ENCODE results near the gene SF3B5.
"Not testable (repeated sequence)": the region's sequence is repeated elsewhere in the genome, so short reads cannot be mapped to it uniquely, and the experiment has no call there.

The SF3B5 gene

DNA sequence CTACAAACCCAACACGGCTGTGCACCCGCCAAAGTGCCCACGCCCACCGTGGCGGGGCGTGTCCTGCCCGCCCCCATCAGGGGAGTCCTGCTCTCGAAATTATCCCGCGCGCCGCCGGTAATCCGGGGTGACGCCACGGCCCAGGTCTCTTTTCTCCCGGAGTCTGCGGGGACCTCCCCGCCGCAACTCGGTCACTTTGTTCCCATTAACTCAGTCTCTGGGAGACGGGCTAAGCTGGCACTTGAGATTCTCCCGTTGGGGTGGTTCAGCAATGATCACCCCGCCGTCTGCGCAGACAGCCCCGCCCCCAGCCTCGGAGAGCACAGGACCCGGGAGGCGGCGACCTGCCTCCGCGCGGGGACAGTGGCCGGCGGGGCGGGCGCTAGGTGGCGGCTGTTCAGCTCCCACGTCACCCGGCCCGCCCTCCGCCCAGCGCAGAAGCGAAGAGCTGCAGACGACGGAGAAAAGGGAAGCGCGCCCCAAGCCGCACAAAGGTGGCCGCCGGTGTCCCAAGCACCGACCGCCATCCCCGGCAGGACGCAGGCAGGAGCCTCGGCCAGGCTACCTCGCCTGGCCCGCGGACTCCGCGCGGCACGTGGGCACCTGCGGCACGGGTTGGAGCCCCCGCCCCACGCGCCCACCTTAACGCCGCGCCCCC is 31.5 kb downstream of the SF3B5 start:
- H3K4me1 ChIP-seq (ENCODE audit: insufficient read depth, low read length): peaks cover 26% of the 10 kb centered on the region
- no peaks in the 10 kb centered on the region for H3K36me3 ChIP-seq (ENCODE audit: insufficient read depth, low read length)
- under 1% methylated on average over 72 of the region's 72 CpGs for WGBS
- H3K4me3 ChIP-seq (ENCODE audit: low read length): peak overlapping the region; percentile 51
- H3K9ac ChIP-seq (ENCODE audit: low read depth, low read length): 0 out of 2 replicates have a peak overlapping the region, but pooled peaks have one; percentile 1
- no peak overlapping the region for H3K27ac ChIP-seq (ENCODE audit: low read depth, low read length)
- H3K27me3 ChIP-seq (ENCODE audit: insufficient read depth, low read length): peaks cover 83% of the 10 kb centered on the region
- H3K9me3 ChIP-seq (ENCODE audit: insufficient read depth, low read depth, low read length): no peaks in the 10 kb centered on the region

DNA sequence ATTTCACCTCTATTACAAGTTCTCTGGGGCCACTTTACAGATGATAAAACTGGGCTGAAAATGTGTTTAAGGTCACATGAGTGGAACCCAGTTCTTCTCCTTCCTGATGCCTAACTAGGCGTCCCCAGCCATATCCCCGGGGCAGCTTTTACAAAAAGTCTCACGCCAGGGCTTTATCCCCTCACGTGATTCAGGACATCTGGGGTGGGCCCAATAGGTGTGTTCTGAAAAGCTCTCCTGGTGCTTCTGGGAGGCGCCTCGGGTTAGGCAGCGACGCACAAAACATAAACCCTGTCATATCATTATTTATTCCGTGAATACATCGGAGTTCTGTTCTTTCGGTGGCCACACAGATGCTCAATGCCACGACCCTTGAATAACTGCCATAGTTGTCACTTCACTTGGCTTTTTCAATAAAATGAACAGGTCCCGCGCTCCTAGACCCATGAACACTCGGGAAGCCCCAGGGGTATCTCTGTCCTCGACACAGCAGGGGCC is 32.1 kb downstream of the SF3B5 start:
- Histone ChIP-seq H3K9me3 (ENCODE audit: insufficient read depth, low read depth, low read length) (no peaks in the 10 kb centered on the region), H3K9ac (ENCODE audit: low read depth, low read length) (no peak overlapping the region), H3K27ac (ENCODE audit: low read depth, low read length) (no peak overlapping the region), H3K4me1 (ENCODE audit: insufficient read depth, low read length) (peaks cover 26% of the 10 kb centered on the region), H3K36me3 (ENCODE audit: insufficient read depth, low read length) (no peaks in the 10 kb centered on the region), H3K27me3 (ENCODE audit: insufficient read depth, low read length) (peaks cover 77% of the 10 kb centered on the region), H3K4me3 (ENCODE audit: low read length) (peak overlapping the region; percentile 51)
- WGBS: 8% methylated on average over 16 of the region's 16 CpGs

DNA sequence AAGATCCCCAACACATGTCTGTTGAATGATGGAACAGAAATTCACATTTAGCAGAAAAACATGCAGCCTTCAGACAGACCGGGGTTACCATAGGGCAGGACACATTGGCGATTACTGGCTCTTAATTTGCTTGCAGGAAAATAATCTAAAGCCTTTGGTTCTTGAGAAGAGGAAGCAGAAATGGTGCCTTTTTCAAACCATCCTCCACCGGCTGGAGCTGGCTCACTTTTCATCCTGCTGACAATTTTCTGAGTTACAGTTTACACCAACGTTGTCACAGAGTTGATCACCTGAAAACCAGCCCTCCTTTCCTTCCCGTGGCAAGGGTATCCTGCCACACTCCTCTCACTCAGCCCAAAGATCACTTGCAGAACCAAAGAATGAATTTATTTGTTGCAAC is 32.6 kb downstream of the SF3B5 start:
- Histone ChIP-seq H3K27ac (ENCODE audit: low read depth, low read length) (no peak overlapping the region), H3K4me1 (ENCODE audit: insufficient read depth, low read length) (peaks cover 26% of the 10 kb centered on the region), H3K9ac (ENCODE audit: low read depth, low read length) (no peak overlapping the region), H3K4me3 (ENCODE audit: low read length) (0 out of 2 replicates have a peak overlapping the region, but pooled peaks have one; percentile 51), H3K27me3 (ENCODE audit: insufficient read depth, low read length) (peaks cover 72% of the 10 kb centered on the region), H3K9me3 (ENCODE audit: insufficient read depth, low read depth, low read length) (no peaks in the 10 kb centered on the region), H3K36me3 (ENCODE audit: insufficient read depth, low read length) (no peaks in the 10 kb centered on the region)
- 41% methylated on average over 5 of the region's 5 CpGs for WGBS

DNA sequence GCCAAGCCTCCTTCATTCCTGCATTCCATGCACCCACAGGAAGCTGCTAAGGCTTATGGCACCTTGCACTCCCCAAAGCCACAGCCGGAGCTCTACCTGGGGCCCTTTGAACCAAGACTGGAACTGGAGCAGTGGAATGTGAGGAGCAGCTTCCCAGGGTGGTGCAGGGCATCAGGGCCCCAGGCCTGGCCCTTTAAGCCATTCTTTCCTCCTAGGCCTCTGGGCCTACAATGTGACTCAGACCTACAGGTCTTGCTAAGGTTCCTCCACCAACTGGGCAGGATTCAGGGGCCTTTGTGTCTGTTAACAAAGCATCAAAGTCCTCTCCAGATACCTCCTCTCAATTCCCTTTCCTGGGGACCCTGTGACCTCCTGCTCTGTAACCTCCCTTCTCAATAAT is 36.2 kb downstream of the SF3B5 start:
- Histone ChIP-seq H3K36me3 (ENCODE audit: insufficient read depth, low read length) (no peaks in the 10 kb centered on the region), H3K4me3 (ENCODE audit: low read length) (no peak overlapping the region), H3K27me3 (ENCODE audit: insufficient read depth, low read length) (peaks cover 37% of the 10 kb centered on the region), H3K9me3 (ENCODE audit: insufficient read depth, low read depth, low read length) (no peaks in the 10 kb centered on the region), H3K9ac (ENCODE audit: low read depth, low read length) (no peak overlapping the region), H3K4me1 (ENCODE audit: insufficient read depth, low read length) (peaks cover 18% of the 10 kb centered on the region), H3K27ac (ENCODE audit: low read depth, low read length) (no peak overlapping the region)
- WGBS: 84% methylated on average over 1 of the region's 1 CpG

DNA sequence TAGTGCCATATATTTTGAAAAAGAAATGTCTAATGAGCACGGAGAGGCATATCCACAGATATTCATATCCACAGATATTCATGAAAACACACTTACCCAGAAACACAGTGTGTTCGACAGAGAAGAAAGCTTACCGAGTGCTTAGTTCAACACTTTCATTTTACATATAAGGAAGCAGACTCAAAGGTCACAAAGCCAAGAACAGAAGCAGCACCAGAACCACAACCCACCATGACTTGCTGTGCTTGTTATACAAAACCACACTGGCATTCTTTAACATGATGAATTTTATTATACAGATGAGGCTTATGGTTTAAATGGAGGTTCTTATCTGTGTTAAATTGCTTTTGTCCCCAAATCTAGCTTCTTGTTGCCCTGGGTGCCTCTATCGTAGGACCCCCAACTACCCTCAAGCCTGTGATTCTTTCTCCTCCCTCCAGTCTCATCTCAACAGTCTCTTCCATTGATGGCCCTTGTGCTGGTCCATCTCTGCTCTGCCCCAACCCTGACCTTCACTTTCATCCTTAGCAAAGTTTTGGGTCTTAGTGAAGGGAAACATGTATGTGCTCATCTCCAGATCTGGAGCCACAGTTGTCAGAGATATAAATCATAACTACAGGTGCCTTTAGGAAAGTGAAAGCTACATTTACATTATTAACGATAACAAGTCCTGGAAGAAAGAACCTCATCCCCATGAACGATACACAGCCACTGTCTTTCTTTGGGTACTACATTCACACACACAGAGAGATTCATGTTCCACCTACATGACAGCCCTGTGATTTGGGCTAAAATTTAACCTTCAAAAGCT is 40.0 kb downstream of the SF3B5 start:
- Histone ChIP-seq H3K27me3 (ENCODE audit: insufficient read depth, low read length) (no peaks in the 10 kb centered on the region), H3K27ac (ENCODE audit: low read depth, low read length) (no peak overlapping the region), H3K9me3 (ENCODE audit: insufficient read depth, low read depth, low read length) (no peaks in the 10 kb centered on the region), H3K4me1 (ENCODE audit: insufficient read depth, low read length) (no peaks in the 10 kb centered on the region), H3K4me3 (ENCODE audit: low read length) (no peak overlapping the region), H3K36me3 (ENCODE audit: insufficient read depth, low read length) (no peaks in the 10 kb centered on the region), H3K9ac (ENCODE audit: low read depth, low read length) (no peak overlapping the region)
- WGBS: 91% methylated on average over 6 of the region's 6 CpGs

DNA sequence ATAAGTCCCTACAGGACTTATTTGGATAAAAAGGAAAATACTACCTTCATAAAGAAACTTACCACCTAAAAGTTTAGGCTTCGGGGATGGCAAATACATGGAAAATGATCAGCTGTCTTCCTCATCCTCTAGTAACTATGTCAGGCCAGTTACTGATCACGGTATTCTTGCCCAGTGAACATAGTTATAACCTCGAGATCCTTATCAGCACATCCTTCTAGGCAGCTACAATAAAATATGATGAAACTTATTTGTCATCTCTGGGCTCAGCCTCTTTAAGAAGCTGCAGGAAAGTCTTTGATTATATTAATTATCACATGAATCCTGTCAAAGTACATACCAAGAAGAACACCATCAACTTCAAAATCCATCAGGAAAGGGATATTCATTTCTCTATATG is 41.8 kb downstream of the SF3B5 start:
- Histone ChIP-seq H3K4me3 (ENCODE audit: low read length) (no peak overlapping the region), H3K27ac (ENCODE audit: low read depth, low read length) (no peak overlapping the region), H3K9me3 (ENCODE audit: insufficient read depth, low read depth, low read length) (no peaks in the 10 kb centered on the region), H3K27me3 (ENCODE audit: insufficient read depth, low read length) (no peaks in the 10 kb centered on the region), H3K4me1 (ENCODE audit: insufficient read depth, low read length) (no peaks in the 10 kb centered on the region), H3K36me3 (ENCODE audit: insufficient read depth, low read length) (no peaks in the 10 kb centered on the region), H3K9ac (ENCODE audit: low read depth, low read length) (no peak overlapping the region)
- 96% methylated on average over 3 of the region's 3 CpGs for WGBS

DNA sequence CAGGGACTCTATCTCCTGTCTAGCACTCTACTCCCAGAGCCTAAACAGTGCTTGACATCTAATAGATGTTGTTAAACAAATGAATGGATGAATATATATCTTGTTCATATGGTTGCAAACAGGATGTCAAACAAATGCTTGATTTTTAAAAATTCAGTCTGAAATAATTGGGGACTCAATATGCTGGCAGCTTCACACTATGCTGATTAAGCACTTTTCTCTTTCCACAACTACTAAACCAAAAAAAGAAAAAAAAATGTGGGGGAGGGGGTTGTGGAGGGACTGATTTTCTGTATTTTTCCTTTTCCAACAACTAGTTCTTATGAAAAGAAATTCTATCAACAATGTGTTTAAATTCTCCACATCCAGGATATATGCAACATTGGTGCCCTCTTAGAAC is 42.9 kb downstream of the SF3B5 start:
- H3K27me3 ChIP-seq (ENCODE audit: insufficient read depth, low read length): no peaks in the 10 kb centered on the region
- no peak overlapping the region for H3K4me3 ChIP-seq (ENCODE audit: low read length)
- no peak overlapping the region for H3K9ac ChIP-seq (ENCODE audit: low read depth, low read length)
- H3K36me3 ChIP-seq (ENCODE audit: insufficient read depth, low read length): no peaks in the 10 kb centered on the region
- no peaks in the 10 kb centered on the region for H3K4me1 ChIP-seq (ENCODE audit: insufficient read depth, low read length)
- no peak overlapping the region for H3K27ac ChIP-seq (ENCODE audit: low read depth, low read length)
- peaks cover 3% of the 10 kb centered on the region; the same call in 1 of the 2 replicates for H3K9me3 ChIP-seq (ENCODE audit: insufficient read depth, low read depth, low read length)

DNA sequence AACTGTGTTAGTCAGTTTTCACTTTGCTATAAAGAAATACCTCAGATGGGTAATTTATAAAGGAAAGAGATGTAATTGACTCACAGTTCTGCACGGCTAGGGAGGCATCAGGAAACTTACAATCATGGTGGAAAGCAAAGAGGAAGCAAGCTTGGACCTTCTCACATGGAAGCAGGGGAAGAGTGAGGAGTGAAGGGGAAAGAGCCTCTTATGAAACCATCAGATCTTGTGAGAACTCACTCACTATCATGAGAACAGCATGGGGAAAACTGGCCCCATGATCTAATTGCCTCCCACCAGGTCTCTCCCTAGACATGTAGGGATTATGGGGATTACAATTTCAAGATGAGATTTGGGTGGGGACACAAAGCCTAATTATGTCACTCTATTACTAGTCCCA is 46.0 kb downstream of the SF3B5 start:
- no peaks in the 10 kb centered on the region for H3K36me3 ChIP-seq (ENCODE audit: insufficient read depth, low read length)
- H3K9me3 ChIP-seq (ENCODE audit: insufficient read depth, low read depth, low read length): peaks cover 3% of the 10 kb centered on the region; the same call in 1 of the 2 replicates
- no peak overlapping the region for H3K4me3 ChIP-seq (ENCODE audit: low read length)
- H3K4me1 ChIP-seq (ENCODE audit: insufficient read depth, low read length): no peaks in the 10 kb centered on the region
- H3K27me3 ChIP-seq (ENCODE audit: insufficient read depth, low read length): no peaks in the 10 kb centered on the region
- no peak overlapping the region for H3K9ac ChIP-seq (ENCODE audit: low read depth, low read length)
- 93% methylated on average over 1 of the region's 1 CpG for WGBS
- no peak overlapping the region for H3K27ac ChIP-seq (ENCODE audit: low read depth, low read length)

DNA sequence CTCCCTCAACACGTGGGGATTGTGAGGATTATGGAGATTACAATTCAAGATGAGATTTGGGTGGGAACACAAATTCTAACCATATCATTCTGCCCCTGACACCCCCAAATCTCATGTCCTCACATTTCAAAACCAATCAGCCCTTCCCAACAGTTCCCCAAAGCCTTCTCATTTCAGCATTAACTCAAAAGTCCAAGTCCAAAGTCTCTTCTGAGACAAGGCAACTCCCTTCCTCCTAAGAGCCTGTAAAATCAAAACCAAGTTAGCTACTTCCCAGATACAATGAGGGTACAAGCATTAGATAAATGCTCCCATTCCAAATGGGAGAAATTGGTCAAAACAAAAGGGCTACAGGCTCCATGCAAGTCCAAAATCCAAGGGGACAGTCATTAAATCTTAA is 47.7 kb downstream of the SF3B5 start:
- H3K27ac ChIP-seq (ENCODE audit: low read depth, low read length): no peak overlapping the region
- WGBS: no CpG with 5 or more reads among the region's 1 CpG
- H3K27me3 ChIP-seq (ENCODE audit: insufficient read depth, low read length): no peaks in the 10 kb centered on the region
- no peaks in the 10 kb centered on the region for H3K4me1 ChIP-seq (ENCODE audit: insufficient read depth, low read length)
- H3K9me3 ChIP-seq (ENCODE audit: insufficient read depth, low read depth, low read length): peaks cover 3% of the 10 kb centered on the region; the same call in 1 of the 2 replicates
- H3K4me3 ChIP-seq (ENCODE audit: low read length): no peak overlapping the region
- H3K36me3 ChIP-seq (ENCODE audit: insufficient read depth, low read length): no peaks in the 10 kb centered on the region
- H3K9ac ChIP-seq (ENCODE audit: low read depth, low read length): no peak overlapping the region

DNA sequence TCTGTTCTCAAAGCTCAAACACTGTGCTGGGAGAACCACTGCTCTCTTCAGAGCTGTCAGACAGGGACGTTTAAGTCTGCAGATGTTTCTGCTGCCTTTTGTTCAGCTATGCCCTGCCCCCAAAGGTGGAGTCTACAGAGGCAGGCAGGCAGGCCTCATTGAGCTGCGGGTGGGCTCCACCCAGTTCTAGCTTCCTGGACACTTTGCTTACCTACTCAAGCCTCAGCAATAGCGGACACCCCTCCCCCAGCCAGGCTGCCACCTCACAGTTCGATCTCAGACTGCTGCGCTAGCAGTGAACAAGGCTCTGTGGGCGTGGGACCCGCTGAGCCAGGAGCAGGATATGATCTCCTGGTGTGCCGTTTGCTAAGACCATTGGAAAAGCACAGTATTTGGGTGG is 48.7 kb downstream of the SF3B5 start:
- WGBS: 85% methylated on average over 8 of the region's 8 CpGs
- H3K9me3 ChIP-seq (ENCODE audit: insufficient read depth, low read depth, low read length); H3K27ac ChIP-seq (ENCODE audit: low read depth, low read length); H3K9ac ChIP-seq (ENCODE audit: low read depth, low read length); H3K4me1 ChIP-seq (ENCODE audit: insufficient read depth, low read length); H3K27me3 ChIP-seq (ENCODE audit: insufficient read depth, low read length); H3K4me3 ChIP-seq (ENCODE audit: low read length); H3K36me3 ChIP-seq (ENCODE audit: insufficient read depth, low read length): not testable (repeated sequence)

DNA sequence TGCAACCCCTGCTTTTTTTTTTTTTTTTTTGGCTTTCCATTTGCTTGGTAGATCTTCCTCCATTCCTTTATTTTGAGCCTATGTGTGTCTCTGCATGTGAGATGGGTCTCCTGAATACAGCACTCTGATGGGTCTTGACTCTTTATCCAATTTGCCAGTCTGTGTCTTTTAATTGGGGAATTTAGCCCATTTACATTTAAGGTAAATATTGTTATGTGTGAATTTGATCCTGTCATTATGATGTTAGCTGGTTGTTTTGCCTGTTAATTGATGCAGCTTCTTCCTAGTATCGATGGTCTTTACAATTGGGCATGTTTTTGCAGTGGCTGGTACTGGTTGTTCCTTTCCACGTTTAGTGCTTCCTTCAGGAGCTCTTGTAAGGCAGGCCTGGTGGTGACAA is 50.4 kb downstream of the SF3B5 start:
- not testable (repeated sequence) for H3K9ac ChIP-seq (ENCODE audit: low read depth, low read length); H3K4me3 ChIP-seq (ENCODE audit: low read length); H3K9me3 ChIP-seq (ENCODE audit: insufficient read depth, low read depth, low read length); H3K27me3 ChIP-seq (ENCODE audit: insufficient read depth, low read length); H3K4me1 ChIP-seq (ENCODE audit: insufficient read depth, low read length); H3K27ac ChIP-seq (ENCODE audit: low read depth, low read length); H3K36me3 ChIP-seq (ENCODE audit: insufficient read depth, low read length)
- 100% methylated on average over 2 of the region's 2 CpGs for WGBS

Measured in HUES64 (cell line).